Limb (tissue), 2 donors: ENCODE data around the gene ASH1L.
"Not testable (repeated sequence)": the region's sequence is repeated elsewhere in the genome, so short reads cannot be mapped to it uniquely, and the experiment has no call there.

ENCODE experiments used
- DNase-seq, 2 donors: peaks; one replicate each; pipeline ENCODE4 v3.0.0-alpha.2; 2016; ENCODE audit errors: extremely low spot score in 2 of 2

Gene ASH1L, protein sequence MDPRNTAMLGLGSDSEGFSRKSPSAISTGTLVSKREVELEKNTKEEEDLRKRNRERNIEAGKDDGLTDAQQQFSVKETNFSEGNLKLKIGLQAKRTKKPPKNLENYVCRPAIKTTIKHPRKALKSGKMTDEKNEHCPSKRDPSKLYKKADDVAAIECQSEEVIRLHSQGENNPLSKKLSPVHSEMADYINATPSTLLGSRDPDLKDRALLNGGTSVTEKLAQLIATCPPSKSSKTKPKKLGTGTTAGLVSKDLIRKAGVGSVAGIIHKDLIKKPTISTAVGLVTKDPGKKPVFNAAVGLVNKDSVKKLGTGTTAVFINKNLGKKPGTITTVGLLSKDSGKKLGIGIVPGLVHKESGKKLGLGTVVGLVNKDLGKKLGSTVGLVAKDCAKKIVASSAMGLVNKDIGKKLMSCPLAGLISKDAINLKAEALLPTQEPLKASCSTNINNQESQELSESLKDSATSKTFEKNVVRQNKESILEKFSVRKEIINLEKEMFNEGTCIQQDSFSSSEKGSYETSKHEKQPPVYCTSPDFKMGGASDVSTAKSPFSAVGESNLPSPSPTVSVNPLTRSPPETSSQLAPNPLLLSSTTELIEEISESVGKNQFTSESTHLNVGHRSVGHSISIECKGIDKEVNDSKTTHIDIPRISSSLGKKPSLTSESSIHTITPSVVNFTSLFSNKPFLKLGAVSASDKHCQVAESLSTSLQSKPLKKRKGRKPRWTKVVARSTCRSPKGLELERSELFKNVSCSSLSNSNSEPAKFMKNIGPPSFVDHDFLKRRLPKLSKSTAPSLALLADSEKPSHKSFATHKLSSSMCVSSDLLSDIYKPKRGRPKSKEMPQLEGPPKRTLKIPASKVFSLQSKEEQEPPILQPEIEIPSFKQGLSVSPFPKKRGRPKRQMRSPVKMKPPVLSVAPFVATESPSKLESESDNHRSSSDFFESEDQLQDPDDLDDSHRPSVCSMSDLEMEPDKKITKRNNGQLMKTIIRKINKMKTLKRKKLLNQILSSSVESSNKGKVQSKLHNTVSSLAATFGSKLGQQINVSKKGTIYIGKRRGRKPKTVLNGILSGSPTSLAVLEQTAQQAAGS (N-terminal part only)

DNA sequence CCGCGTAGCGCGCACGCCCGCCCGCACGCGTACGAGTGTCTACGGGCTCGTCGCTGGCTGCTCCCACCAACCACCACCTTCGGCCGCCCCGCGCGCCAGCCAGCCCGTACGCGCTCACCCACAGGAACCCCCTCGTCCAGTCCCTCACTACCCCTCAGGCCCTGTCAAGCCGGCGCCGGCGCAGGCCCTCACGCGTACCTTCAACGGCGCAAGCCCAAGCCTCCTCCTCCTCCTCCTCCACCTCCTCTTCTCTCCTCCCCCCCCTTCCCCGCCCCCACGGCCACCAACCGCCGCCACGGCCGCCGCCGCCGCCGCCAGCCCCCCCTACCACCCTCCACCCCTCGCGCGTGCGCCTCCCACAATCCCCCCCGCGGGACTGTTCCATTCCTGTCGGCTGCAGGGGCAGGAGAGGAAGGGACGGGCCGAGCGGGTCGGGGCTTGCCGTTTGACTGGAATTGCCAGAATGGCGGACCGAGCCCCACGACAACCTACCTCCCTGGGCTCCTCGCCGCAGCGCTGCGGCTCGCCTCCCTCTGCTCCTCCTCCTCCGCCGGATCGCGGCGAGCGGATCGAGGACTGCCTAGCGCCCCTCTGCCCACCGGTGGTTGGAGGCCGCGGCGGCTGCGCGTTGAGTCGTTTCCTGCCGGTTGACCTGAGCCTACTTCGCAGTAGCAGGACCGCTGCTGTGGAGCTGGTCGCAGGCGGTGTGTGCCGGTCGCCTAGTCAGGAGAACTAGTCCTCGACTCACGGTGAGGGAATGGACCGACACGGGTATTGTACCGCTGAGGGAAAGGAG, at the start of gene ASH1L:
Gene ASH1L (minus strand): TSS at position 223 of the 796 bp plus-strand sequence. CDS start 41,284 bp downstream, outside the sequence.
- peak; percentile 87 to 99 for DNase-seq

DNA sequence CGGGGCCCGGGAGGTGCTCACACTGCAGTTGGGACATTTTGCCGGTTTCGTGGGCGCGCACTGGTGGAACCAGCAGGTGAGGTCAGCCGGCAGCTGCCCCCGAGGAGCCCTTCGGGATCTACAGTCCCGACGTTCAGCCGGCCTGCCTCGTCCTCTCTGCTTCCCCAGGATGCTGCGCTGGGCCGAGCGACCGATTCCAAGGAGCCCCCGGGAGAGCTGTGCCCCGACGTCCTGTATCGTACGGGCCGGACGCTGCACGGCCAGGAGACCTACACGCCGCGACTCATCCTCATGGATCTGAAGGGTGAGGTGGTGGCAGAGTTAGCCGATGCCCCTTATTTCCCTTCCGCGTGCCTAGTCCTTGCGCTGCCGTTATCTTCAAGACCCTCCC, 47.6 kb upstream of the ASH1L start:
- DNase-seq, result not testable (repeated sequence)

DNA sequence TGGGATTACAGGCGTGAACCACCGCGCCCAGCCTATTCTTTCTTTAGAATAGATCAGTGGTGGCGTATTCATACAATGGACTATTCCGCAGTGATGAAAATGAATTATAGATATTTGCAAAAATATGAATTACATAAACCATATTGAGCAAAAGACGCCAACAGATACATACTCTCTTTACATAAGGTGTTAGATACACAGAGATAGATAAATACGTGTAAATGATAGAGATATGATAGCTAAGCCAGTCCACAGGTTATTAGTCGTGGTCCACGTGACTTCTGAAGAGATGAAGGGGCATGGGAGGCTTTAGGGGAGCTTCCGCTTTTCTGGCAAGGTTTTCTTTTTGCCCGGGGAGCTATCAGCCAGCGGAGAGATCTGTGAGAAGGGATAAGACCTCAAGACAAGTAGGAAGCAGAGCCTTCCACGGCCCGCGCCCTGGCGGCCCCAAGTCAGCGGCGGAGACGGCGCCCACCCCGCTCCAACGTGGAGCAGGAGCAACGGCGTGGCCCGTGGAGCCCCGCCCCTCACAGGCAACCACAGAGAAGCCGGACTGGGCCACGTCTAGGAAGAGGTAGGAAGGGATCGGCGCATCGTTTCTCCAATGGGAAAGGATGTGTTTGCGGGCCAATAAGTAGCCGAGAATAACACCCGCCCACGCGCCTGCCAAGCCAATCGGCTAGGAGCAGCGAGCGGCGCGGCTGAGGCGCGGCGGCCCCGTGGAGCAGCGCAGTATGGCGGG, 47.1 kb upstream of the ASH1L start, which contains the start of gene MSTO1:
Gene MSTO1 (plus strand): TSS at position 704 of the 742 bp plus-strand sequence. CDS start 31 bp downstream, at position 735.
- peak; percentile 92 to 96 for DNase-seq

DNA sequence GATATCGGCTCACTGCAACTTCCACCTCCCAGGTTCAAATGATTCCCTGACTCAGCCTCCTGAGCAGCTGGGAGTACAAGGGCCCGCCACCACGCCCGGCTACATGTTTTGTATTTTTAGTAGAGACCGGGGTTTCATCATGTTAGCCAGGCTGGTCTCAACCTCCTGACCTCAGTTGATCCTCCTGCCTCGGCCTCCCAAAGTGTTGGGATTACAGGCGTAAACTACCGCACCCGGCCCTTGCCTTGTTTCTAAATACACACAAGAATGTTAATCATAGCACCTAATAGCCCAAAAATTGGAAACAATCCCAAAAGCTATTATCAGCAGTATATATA, 46.3 kb upstream of the ASH1L start:
- DNase-seq, result no peak

DNA sequence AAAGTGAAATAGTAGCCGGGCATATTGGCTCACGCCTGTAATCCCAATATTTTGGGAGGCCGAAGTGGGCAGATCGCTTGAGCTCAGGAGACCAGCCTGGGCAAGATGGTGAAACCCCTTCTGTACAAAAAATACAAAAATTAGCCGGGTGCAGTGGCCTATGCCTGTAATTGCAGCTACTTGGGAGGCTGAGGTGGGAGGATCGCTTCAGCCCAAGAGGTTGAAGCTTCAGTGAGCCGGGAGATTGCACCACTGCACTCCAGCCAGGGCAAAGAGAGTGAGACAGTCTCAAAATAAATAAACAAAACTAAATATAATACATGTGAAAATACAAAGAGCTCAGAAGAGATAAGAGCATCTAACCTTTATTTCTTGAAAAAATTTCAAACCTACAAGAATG, 45.1 kb upstream of the ASH1L start:
- DNase-seq, result no peak

DNA sequence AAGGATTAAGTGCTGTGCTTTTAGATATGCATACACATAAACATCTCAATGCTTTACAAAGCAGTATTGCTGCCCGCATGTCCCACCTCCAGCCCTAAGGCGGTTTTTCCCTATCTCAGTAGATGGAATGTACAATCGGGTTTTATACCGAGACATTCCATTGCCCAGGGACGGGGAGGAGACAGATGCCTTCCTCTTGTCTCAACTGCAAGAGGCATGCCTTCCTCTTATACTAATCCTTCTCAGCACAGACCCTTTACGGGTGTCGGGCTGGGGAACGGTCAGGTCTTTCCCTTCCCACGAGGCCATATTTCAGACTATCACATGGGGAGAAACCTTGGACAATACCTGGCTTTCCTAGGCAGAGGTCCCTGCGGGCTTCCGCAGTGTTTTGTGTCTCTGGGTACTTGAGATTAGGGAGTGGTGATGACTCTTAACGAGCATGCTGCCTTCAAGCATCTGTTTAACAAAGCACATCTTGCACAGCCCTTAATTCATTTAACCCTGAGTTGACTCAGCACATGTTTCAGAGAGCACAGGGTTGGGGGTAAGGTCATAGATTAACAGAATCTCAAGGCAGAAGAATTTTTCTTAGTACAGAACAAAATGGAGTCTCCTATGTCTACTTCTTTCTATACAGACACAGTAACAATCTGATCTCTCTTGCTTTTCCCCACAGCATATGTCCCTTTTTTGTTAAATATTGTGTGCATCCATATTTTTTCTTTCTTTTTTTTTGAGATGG, 37.4 kb upstream of the ASH1L start:
- DNase-seq, result not testable (repeated sequence)

DNA sequence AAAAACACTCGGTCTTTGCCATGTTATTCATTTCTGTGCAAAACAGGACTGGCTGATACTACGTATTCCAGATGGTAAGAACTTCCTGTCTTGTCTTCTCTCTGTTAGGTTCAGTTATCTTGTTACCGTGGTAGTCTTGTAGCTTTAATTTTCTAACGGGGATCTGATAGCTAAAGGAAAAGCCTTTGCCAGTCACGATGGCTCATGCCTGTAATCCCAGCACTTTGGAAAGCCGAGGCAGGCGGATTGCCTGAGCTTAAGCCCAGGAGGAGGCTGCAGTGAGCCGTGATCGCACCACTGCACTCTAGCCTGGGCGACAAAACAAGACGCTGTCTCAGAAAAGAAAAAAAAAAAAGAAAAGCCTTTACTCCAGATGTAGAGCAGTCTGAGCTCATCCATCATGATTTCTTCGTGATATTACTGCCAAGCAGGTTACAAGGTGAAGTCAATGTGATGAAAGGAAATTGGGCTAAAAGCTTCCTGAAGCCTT, 36.3 kb upstream of the ASH1L start:
- peak; percentile 27 to 34 for DNase-seq

DNA sequence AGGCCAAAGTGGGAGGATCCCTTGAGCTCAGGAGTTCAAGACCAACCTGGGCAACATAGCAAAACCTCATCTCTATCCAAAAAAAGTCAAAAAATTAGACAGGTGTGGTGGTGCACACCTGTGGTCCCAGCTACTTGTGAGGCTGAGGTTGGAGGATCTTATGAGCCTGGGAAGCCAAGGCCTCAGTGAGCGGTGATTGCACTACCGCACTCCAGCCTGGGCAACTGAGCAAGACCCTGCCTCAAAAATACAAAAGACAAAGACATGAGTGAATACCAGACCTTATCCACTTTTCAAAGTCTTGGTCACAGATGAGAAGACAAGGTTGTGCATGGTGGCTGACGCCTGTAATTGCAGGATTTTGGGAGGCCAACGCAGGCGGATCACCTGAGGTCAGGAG, 34.3 kb upstream of the ASH1L start:
- DNase-seq, result no peak

DNA sequence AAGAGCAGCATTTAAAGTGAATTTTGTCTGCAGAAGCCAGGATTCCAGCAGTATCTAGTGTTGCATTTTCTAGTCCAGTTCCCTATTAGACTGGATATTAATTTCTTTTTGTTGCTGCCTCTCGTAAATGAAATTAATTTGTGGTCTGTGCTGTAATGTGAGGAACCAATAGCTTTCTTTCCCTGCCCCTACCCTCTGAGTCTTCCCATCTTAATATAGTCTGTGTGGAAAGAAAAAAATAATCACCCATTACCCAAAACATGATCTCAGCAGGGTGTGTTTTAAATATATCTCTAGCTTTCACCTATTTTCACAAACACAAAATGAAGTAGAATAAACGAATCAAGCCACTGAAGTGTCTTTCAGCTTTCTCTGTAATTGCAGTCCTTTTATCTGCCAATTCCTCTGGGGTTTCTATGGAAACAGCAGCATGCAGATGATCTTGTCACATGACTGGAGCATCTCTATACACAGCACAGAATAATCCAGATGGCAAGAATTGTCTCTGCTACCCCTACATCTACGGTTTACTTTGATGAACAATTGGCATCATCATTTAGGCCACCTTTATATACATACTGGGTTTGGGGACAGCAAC, 33.4 kb upstream of the ASH1L start:
- not testable (repeated sequence) for DNase-seq

DNA sequence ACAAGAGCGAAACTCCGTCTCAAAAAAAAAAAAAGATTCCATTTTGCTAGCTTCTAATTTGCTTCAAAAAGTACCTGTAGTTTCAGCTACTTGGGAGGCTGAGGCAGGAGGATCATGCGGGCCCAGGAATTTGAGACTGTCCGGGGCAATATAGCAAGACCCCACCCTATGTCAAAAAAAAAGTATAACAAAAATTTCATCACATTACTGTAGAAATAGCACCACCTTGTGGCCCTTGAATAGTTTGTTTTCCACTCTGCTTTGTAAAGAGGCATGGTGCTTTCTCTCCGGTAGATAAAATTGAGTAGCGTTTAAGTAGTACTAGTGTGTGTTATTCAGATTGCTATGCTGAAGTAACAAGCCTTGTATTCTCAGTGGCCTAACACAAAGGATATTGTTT, 29.2 kb upstream of the ASH1L start:
- DNase-seq, result peak in 1 of 2 donors; percentile 69

DNA sequence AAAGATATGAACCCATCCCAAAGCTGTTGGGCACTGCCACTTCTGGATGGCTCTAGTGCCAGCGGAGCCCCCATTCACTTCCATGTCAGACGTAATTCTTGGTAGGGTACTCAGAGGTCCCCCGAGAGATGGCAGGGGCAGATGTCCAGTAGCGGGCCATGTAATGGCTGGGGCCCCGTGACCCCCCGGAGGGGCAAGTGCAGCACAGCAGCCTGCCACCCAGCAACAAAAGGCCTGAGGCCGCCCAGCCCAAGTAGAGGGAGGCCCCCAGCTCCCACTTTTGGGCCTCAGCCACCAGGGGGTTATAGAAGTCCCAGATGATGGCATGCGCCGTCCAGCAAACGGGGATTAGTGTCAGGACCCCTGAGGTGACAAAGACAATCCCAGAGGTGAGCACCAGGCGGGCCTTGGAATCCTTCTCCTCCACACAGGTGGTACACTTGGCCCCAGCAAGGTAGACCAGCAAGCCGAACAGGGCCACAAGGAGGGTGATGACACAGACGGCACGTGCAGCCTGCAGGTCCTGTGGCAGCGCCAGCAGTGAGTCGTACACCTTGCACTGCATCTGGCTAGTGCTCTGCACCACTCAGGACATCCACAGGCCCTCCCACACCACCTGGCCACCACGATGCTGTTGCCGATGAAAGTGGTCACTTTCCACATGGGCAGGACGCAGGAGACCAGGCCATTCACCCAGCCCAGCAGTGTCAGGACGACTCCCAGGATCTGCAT, 28.1 kb upstream of the ASH1L start:
- DNase-seq, result not testable (repeated sequence)

DNA sequence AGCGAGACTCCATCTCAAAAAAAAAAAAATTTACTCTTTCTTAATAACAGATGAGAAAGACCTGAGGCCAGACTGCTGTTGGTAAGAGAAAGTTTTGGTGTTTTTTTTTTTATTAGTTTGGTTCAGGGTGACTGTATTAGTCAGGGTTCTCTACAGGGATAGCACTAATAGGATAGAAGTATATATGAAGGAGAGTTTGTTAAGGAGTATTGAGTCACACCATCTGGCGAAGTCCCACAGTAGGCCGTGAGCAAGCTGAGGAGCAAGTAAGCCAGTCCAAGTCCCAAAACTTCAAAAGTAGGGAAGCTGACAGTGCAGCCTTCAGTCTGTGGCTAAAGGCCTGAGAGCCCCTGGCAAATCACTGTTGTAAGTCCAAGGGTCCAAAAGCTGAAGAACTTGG, 26.7 kb upstream of the ASH1L start:
- DNase-seq, result not testable (repeated sequence)

DNA sequence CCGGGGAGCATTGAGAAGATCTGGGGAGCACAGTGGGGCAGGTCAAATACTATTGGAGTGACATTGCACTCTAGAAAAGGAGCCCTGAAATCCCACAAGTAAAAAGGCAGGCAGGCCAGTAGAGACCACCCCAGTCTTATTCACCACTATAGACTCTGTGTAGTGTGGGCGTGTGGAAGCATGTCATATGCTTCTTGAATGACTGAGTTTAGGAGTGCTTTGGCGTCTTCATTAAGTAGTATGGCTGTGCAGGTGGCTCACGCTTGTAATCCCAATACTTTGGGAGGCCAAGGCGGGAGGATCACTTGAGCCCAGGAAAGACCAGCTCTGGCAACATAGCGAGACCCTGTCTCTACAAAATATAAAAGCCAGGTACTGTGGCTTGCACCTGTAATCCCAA, 21.2 kb upstream of the ASH1L start:
- not testable (repeated sequence) for DNase-seq

DNA sequence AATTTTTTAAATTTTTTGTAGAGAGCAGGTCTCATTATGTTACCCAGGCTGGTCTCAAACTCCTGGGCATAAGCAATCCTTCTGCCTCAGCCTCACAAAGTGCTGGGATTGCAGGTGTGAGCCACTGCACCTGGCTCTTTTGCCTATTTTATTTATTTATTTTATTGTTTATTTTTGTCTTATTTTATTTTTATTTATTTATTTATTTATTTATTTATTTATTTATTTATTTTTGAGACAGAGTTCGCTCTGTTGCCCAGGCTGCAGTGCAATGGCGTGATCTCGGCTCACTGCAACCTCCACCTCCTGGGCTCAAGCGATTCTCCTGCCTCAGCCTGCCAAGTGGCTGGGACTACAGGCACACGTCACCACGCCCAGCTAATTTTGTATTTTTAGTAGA, 13.0 kb upstream of the ASH1L start:
- not testable (repeated sequence) for DNase-seq

DNA sequence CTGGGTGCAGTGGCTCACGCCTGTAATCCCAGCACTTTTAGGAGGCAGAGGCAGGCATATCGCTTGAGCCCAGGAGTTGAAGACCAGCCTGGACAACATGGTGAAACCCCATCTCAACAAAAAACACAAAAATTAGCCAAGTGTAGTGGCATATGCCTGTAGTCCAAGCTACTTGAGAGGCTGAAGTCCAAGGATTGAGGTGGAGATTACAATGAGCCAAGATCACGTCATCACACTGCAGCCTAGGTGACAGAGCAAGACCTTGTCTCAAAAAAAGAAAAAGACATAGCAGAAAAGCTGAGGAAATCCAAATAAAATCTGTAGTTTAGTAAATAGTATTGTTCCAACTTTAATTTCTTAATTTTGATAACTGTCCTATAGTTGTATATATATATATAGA, 11.5 kb upstream of the ASH1L start:
- no peak for DNase-seq

DNA sequence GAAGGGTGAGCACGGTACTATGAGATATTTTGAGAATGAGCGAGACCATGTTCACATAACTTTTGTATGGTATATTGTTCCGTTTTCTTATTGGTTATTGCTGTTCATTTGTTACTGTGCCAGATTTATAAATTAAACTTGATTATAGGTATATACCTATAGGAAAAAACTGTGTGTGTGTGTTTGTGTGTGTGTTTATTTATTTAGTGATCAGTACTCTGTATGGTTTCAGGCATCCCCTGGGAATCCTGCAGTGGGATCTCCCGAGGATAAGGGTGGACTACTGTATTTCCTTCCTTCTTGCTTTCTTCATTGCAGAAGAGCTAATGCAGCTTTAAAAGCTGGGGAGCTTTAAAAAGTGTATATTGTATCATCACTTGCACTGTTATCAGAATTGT, 8.0 kb upstream of the ASH1L start:
- DNase-seq, result no peak

DNA sequence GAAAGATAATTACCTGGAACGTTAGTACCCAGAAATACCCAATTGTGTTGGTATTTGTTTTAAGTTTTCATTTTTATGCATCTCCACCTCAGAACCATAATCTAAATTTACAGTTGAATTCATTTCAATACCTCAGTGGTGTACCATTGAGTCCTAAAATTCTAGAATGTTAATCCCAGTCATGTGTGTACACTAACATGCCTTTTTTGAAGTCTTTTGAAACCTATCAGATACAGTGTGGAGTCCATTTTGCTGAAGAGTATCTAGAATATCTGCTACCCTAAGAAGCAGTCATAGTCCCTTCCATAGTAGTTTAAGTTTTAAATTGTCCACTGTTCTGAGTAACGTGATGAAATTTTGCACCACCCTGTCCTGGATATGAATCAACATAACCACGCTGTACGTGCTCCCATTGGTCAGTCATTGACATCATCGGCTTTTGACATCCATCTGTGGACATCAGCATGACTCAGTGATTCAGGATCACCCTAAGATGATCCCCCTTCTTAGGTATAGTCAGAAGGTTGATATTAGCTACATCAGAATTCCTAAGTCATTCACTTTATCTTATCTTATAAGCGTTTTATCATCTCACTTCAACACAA, 7.5 kb upstream of the ASH1L start:
- no peak for DNase-seq
